Keratinocyte (primary cell): Measurements from ENCODE around the gene SLC38A8. TPM values are rescaled to one million over a fixed set of nuclear protein-coding genes. Genes with fewer than 3 reads are reported as not detected.

ENCODE experiments used
- DNase-seq: peaks from one replicate; pipeline ENCODE4 v3.0.0-alpha.2; 2011; ENCODE audit warnings: low read depth, missing footprints, low spot score
- FAIRE-seq: peaks from 2 replicates; lab custom pipeline; 2011; peaks lifted over from hg19 to GRCh38; lab: Jason Lieb, UNC
- H2AFZ ChIP-seq: 2 replicates; pipeline ENCODE4 v1.6.0; 2012; ENCODE audit warnings: low read length, control low read depth, inconsistent platforms; ENCODE audit not compliant: control insufficient read depth
- H3K27ac ChIP-seq: 2 replicates; pipeline ENCODE4 v1.5.1; 2011; ENCODE audit warnings: low read length; ENCODE audit not compliant: control insufficient read depth, insufficient read depth
- H3K27me3 ChIP-seq: 3 replicates; pipeline ENCODE4 v1.6.0; 2011; ENCODE audit warnings: low read length; ENCODE audit not compliant: control insufficient read depth, insufficient read depth; ENCODE audit errors: extremely low read depth
- H3K36me3 ChIP-seq, 2 experiments: 2 replicates in 1 of 2; 3 replicates in 1 of 2; pipeline ENCODE4 v1.5.1; 2011; ENCODE audit warnings: low read length in 2 of 2, mild to moderate bottlenecking in 1 of 2; ENCODE audit not compliant: control insufficient read depth in 2 of 2, insufficient read depth in 2 of 2; ENCODE audit errors: extremely low read depth in 1 of 2
- H3K4me1 ChIP-seq: 3 replicates; pipeline ENCODE4 v1.5.1; 2011; ENCODE audit warnings: low read length; ENCODE audit not compliant: control insufficient read depth, insufficient read depth; ENCODE audit errors: extremely low read depth
- H3K4me2 ChIP-seq: 3 replicates; pipeline ENCODE4 v1.6.0; 2011; ENCODE audit warnings: low read depth, low read length; ENCODE audit not compliant: control insufficient read depth, insufficient read depth; ENCODE audit errors: extremely low read depth
- H3K4me3 ChIP-seq, 3 experiments: fragments of 200-600 bp in 1 of 3; sonication (generic) in 1 of 3; 2 replicates in 2 of 3; 3 replicates in 1 of 3; pipeline ENCODE4 v1.5.1; 2011 to 2016; ENCODE audit warnings: low read length in 3 of 3, mild to moderate bottlenecking in 3 of 3, control low read depth in 2 of 3, inconsistent platforms in 1 of 3, low read depth in 1 of 3, mixed read lengths in 1 of 3, mixed run types in 1 of 3, moderate library complexity in 1 of 3; ENCODE audit not compliant: control insufficient read depth in 2 of 3, insufficient read depth in 2 of 3; ENCODE audit errors: extremely low read depth in 1 of 3
- H3K79me2 ChIP-seq: 2 replicates; pipeline ENCODE4 v1.6.0; 2012; ENCODE audit warnings: low read length; ENCODE audit not compliant: control insufficient read depth, insufficient read depth
- H3K9ac ChIP-seq: 3 replicates; pipeline ENCODE4 v1.6.0; 2011; ENCODE audit warnings: low read length; ENCODE audit not compliant: control insufficient read depth, insufficient read depth; ENCODE audit errors: extremely low read depth
- H3K9me1 ChIP-seq: 3 replicates; pipeline ENCODE4 v1.6.0; 2011; ENCODE audit warnings: low read length; ENCODE audit not compliant: control insufficient read depth, insufficient read depth; ENCODE audit errors: extremely low read depth
- H3K9me3 ChIP-seq: 2 replicates; pipeline ENCODE4 v1.5.1; 2012; ENCODE audit warnings: low read depth, low read length; ENCODE audit not compliant: control insufficient read depth
- H4K20me1 ChIP-seq: 3 replicates; pipeline ENCODE4 v1.6.0; 2011; ENCODE audit warnings: low read length; ENCODE audit not compliant: control insufficient read depth, insufficient read depth; ENCODE audit errors: extremely low read depth
- CTCF ChIP-seq, 3 experiments: IDR thresholded peaks in 1 of 3; conservative IDR thresholded peaks in 1 of 3; optimal IDR thresholded peaks in 1 of 3; 2 replicates in 2 of 3; 3 replicates in 1 of 3; pipeline versions ENCODE3 to v1.5.1; 2011; ENCODE audit warnings: low read length in 3 of 3, mild to moderate bottlenecking in 3 of 3, moderate library complexity in 2 of 3, control low read depth in 1 of 3, inconsistent platforms in 1 of 3; ENCODE audit not compliant: insufficient read depth in 2 of 3; ENCODE audit errors: extremely low read depth in 1 of 3
- EZH2 ChIP-seq: IDR thresholded peaks from one replicate; pipeline ENCODE4 v1.6.1; 2012; ENCODE audit warnings: inconsistent platforms, mild to moderate bottlenecking, low read length, moderate library complexity
- dilution Hi-C: fragments of 300-500 bp; cut with MboI; formaldehyde crosslinking; loops from one replicate; pipeline ENCODE4 v1.7.0; 2020; ENCODE audit warnings: low sequenced_read_pairs; ENCODE audit not compliant: extremely low pct_ligation_motif_present
- polyA plus RNA-seq, 5 experiments: library from polyadenylated mRNA; depleted of rRNA in 3 of 5; stranded (reverse) in 3 of 5; stranded (forward) in 1 of 5; unstranded in 1 of 5; fragments of >200 nt; gene quantifications; 1 replicate in 1 of 5; 2 replicates in 3 of 5; 3 replicates in 1 of 5; pipeline versions ENCODE4 v1.2.1 to v1.2.3, GENCODE V29; 2011 to 2012; ENCODE audit warnings: missing spikeins in 2 of 5, low read depth in 1 of 5, low replicate concordance in 1 of 5

SLC38A8 gene
- polyA plus RNA-seq, 1 donor (not counting 4 experiments of a cell fraction or from before 2014, with no cell fraction given): not detected

GRCh38 chr16:83994087-83994486 is 48.5 kb downstream of the SLC38A8 start:
- H2AFZ ChIP-seq: no peak overlapping the region
- H3K9ac ChIP-seq: no peak overlapping the region
- H3K27ac ChIP-seq: no peak overlapping the region
- TF ChIP-seq CTCF (optimal IDR thresholded peaks at IDR 0.05 in 1 of 3, IDR thresholded peaks at IDR 0.05 in 1 of 3, conservative IDR thresholded peaks at IDR 0.05 in 1 of 3; ENCODE audit: extremely low read depth in 1 of 3, insufficient read depth in 2 of 3, low read length in 3 of 3): no peak
- no peak for TF ChIP-seq EZH2
- H3K27me3 ChIP-seq: peaks cover 22% of the 10 kb centered on the region
- DNase-seq (peak; percentile 70), FAIRE-seq (peak; percentile 77)
- no peaks in the 10 kb centered on the region for H3K9me1 ChIP-seq
- no peaks in the 10 kb centered on the region for H4K20me1 ChIP-seq
- H3K4me3 ChIP-seq: no peak overlapping the region
- H3K79me2 ChIP-seq: no peaks in the 10 kb centered on the region
- no peaks in the 10 kb centered on the region for H3K9me3 ChIP-seq
- no peak overlapping the region for H3K4me2 ChIP-seq
- H3K4me1 ChIP-seq: peaks cover 13% of the 10 kb centered on the region
- no peaks in the 10 kb centered on the region for H3K36me3 ChIP-seq
- dilution Hi-C loops: no loop called here

DNA sequence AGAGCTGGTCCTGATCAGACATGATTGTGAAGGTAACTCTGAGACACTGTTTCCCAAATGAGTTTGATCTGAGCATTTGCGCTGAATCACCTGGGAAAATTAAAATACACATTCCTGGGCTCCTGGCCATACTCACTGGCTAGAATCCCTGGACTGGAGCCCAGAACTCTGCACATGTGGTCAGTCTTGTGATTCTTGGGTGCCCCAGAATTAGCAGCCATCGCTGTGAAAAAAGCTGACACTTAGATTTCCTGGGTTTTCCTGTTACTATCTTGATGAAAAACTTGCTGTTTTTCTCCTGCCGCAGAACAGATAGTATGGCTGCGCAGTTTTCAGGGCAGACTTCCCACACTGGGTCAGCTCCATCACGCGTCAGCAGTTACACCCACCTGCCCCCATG is 50.0 kb downstream of the SLC38A8 start:
- H3K27me3 ChIP-seq: peaks cover 32% of the 10 kb centered on the region
- H3K4me1 ChIP-seq: peaks cover 13% of the 10 kb centered on the region
- TF ChIP-seq EZH2: no peak
- TF ChIP-seq CTCF (optimal IDR thresholded peaks at IDR 0.05 in 1 of 3, IDR thresholded peaks at IDR 0.05 in 1 of 3, conservative IDR thresholded peaks at IDR 0.05 in 1 of 3; ENCODE audit: extremely low read depth in 1 of 3, insufficient read depth in 2 of 3, low read length in 3 of 3): no peak
- no peaks in the 10 kb centered on the region for H3K9me3 ChIP-seq
- no peak overlapping the region for H3K4me2 ChIP-seq
- no peak overlapping the region for H2AFZ ChIP-seq
- DNase-seq: no peak
- dilution Hi-C loops: no loop called here
- no peak overlapping the region for H3K27ac ChIP-seq
- FAIRE-seq: no peak
- no peaks in the 10 kb centered on the region for H4K20me1 ChIP-seq
- no peaks in the 10 kb centered on the region for H3K9me1 ChIP-seq
- no peaks in the 10 kb centered on the region for H3K79me2 ChIP-seq
- no peak overlapping the region for H3K4me3 ChIP-seq
- no peak overlapping the region for H3K9ac ChIP-seq
- H3K36me3 ChIP-seq: no peaks in the 10 kb centered on the region
